NCI-H460 (cell line): Measurements from ENCODE around the gene CRELD1. TPM values are rescaled to one million over a fixed set of nuclear protein-coding genes. Genes with fewer than 3 reads are reported as not detected.
"Not testable (repeated sequence)": the region's sequence is repeated elsewhere in the genome, so short reads cannot be mapped to it uniquely, and the experiment has no call there.

Source experiments
- DNase-seq: peaks from one replicate; pipeline ENCODE4 v3.0.0-alpha.2; 2016; ENCODE audit warnings: low read depth; ENCODE audit errors: extremely low read depth
- polyA plus RNA-seq: library from polyadenylated mRNA; depleted of rRNA; stranded (reverse); fragments of >200 nt; gene quantifications from 2 replicates; pipeline ENCODE4 v1.2.3, GENCODE V29; 2014; cell fraction: nucleus; rRNA removed
- total RNA-seq: library from RNA; depleted of rRNA; stranded (reverse); fragments of >200 nt; shearing (Covaris generic); gene quantifications from 2 replicates; pipeline ENCODE4 v1.2.3, GENCODE V29; 2014; rRNA removed

The CRELD1 gene
- total RNA-seq, result 12.8 and 13.6 TPM in 2 replicates
- polyA plus RNA-seq, result 14.6 and 27.6 TPM in 2 replicates

- DNase-seq, result peak; percentile 82
Observed at GRCh38 chr3:9933561-9934234, at the start of gene CRELD1. Gene CRELD1 (plus strand): TSS chr3:9933834. CDS start chr3:9934439, 605 bp downstream.

- DNase-seq, result peak; percentile 73
Observed at GRCh38 chr3:9884555-9885165, 49.0 kb upstream of the CRELD1 start.

GRCh38 chr3:9886328-9886727 is 47.3 kb upstream of the CRELD1 start:
- DNase-seq, result no peak

- DNase-seq, result no peak
Observed at GRCh38 chr3:9887480-9887879, 46.2 kb upstream of the CRELD1 start.

- no peak for DNase-seq
Observed at GRCh38 chr3:9888540-9888939, 45.1 kb upstream of the CRELD1 start.

GRCh38 chr3:9889405-9889804 is 44.2 kb upstream of the CRELD1 start:
- no peak for DNase-seq

- peak; percentile 79 for DNase-seq
Observed at GRCh38 chr3:9890249-9891071, 43.2 kb upstream of the CRELD1 start, which contains the start of gene JAGN1. Gene JAGN1 (plus strand): TSS chr3:9890610. CDS start chr3:9890723, 113 bp downstream.

GRCh38 chr3:9891072-9891622 is 42.5 kb upstream of the CRELD1 start:
- no peak for DNase-seq

- DNase-seq, result no peak
Observed at GRCh38 chr3:9893739-9894138, 39.9 kb upstream of the CRELD1 start.

GRCh38 chr3:9895715-9896114 is 37.9 kb upstream of the CRELD1 start:
- DNase-seq, result not testable (repeated sequence)

- not testable (repeated sequence) for DNase-seq
Observed at GRCh38 chr3:9896755-9897407, 36.8 kb upstream of the CRELD1 start.

- DNase-seq, result no peak
Observed at GRCh38 chr3:9897408-9898372, 35.9 kb upstream of the CRELD1 start.

- DNase-seq, result no peak
Observed at GRCh38 chr3:9898467-9899241, 35.0 kb upstream of the CRELD1 start.

- no peak for DNase-seq
Observed at GRCh38 chr3:9899289-9899791, 34.3 kb upstream of the CRELD1 start.

- DNase-seq, result not testable (repeated sequence)
Observed at GRCh38 chr3:9900965-9901415, 32.6 kb upstream of the CRELD1 start.

GRCh38 chr3:9901967-9902366 is 31.7 kb upstream of the CRELD1 start:
- DNase-seq, result no peak

- no peak for DNase-seq
Observed at GRCh38 chr3:9902372-9903237, 31.0 kb upstream of the CRELD1 start, which contains the start of gene IL17RE. Gene IL17RE (plus strand): TSS chr3:9902848. CDS start chr3:9902933, 85 bp downstream.
